ENCODE results near the gene COA1.

GRCh38 chr7:43600056-43600455, 129.3 kb downstream of the COA1 start:
- no peak for TF ChIP-seq CTCF (IDR thresholded peaks at IDR 0.05)
- no peak for TF ChIP-seq POLR2A (IDR thresholded peaks at IDR 0.05)

All from prostate gland (tissue), 2 donors.